ENCODE results near the gene INMT.
A peak's percentile ranks its signal among the peaks of the same experiment; 100 is the strongest.

The INMT gene

DNA sequence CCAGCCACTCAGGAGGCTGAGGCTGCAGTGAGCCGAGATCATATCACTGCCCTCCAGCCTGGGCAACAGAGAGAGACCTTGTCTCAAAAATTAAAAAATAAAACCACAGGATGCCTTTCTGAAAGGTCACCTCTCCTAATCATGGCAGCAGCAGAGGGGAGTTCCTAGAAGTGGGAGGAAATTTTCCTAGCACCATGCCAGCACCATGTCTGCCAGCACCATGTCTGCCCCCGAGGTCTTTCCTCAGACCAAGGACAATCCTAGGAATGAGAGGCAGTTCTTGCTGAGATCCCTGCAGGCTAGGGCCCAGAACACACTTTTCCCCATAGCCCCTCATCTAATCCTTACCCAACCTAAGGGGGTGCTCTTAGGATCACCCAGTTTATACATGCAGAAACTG, 22.3 kb upstream of the INMT start:
- DNase-seq, result no peak

DNA sequence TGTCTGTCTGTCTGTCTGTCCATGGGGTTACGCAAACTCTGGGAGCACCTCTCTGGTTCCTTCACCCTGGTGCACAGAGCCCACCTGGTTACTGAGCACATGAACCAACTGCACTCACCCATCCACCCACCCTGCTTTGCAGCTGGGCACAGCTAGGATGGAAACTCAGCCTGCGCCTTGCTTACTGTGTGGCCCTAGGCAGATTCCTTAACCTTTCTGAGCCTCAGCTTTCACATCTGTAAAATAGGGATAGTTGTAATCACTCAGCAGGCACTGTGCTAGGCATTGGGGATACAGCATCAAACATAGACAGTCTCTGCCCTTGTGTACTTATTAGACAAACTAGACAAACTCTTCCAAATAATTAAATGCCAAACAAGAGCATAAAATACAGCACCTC, 21.8 kb upstream of the INMT start:
- no peak for DNase-seq

DNA sequence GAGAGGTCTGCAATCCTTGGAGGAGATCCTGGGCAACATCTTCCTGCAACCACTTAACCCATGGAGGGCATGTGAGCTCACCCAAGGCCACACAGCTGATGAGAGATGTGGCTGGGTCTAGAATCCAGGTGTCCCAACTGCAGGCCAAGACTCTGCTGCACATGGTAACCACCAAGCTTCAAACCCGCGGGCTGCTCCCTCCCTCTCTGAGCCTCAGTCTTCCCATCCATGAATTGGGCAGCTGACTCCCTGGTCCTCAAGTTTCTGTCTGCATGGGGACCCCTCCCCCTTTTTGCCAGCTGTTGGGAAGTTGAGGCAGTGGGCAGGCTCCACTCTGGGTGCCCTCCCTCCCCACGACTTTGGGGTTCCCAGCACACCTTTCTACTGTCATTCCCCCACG, 20.9 kb upstream of the INMT start:
- DNase-seq, result no peak

DNA sequence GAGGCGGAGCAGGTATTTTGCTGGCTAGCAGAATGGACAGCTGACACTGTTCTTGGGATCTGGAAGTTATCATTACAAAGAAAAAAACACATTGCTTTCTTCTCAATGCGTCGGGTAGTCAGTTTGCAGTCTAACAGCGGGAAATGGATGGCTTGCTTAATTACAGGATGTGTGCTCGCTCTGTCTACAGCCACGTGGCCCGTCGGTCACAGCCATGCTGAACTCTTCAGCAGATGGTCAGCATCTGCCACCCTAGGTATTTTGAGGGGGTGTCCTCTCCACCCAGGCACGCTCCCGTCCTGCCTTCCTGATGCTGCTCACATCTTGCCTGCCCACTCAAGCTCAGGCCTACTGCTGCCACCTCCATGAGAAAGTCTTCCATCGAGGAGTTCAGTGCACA, 20.4 kb upstream of the INMT start:
- no peak for DNase-seq

DNA sequence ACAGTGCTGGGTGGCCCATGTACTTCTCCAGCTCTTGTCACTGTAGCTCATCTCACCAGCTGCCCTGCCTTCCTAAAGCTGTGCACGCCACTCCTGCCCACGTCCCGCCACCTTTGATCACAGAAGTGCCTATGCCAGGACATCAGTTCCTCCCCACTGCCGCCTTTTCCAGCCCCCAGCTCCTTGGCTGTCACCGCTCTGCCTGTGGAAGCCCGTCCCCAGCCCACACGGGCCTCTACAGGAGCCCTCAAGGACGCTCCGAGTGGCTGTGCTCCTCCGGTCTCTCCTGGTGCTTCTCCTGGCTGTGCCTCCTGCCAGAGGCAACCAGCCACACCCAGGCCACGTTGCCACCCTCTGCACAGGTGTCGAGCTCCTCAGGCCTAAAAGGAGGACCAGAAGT, 19.3 kb upstream of the INMT start:
- DNase-seq, result no peak

DNA sequence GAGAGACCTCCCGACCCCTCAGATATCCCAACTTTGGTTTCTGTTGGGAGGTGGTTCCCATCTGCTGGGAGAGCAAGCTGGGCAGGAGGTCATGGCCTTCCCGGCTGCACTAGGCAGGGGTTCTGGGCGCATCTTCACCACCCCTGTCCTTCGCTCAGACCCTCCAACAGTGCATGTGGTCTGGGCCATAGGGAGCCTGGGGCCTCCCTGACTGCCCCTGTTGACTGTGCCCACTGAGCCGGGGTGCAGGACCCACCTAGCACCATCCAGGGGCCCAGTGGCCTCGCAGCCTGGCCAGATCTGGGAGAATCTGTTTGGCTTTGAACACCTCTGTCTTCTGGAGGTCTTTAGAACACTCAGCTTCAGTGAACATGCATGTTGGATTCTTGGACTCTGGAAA, 18.7 kb upstream of the INMT start:
- no peak for DNase-seq

DNA sequence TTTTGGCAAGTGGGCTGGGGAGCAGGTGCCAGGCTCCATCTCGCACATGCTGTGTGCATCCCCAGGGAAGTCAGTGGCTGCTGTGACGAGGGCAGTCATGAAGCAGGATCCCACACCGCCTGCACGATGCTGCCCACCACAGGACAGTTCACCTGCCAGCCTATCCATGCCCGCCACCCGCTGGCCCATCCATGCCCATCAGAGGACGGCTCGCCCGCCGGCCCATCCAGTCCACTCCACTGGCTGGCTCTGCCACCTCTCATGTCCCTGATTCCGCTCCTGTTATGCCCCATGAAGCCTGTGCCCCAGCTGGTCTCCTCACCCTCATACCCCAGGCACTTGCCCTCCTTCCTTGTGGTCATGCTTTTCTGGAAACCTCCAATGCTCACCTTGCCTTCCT, 18.2 kb upstream of the INMT start:
- DNase-seq, result no peak

DNA sequence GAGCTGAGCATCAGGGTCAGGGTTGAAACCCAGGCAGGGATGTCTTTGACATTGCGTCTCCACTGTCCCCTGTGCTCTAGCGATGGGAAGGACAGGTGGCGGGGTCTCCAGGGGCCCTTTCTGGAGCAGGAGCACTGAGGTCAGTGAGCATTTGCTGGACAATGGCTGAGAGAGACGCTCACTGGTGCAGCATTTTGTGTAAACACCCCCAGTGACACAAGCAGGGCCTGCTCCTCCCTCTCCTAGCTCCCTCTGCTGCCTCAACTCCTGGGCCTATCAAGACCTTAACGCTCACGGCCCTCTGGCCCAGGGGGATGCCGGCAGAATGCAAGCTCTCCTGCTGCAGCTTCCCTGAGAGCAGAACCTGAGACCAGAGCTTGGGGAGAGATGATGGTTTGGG, 17.4 kb upstream of the INMT start:
- no peak for DNase-seq

DNA sequence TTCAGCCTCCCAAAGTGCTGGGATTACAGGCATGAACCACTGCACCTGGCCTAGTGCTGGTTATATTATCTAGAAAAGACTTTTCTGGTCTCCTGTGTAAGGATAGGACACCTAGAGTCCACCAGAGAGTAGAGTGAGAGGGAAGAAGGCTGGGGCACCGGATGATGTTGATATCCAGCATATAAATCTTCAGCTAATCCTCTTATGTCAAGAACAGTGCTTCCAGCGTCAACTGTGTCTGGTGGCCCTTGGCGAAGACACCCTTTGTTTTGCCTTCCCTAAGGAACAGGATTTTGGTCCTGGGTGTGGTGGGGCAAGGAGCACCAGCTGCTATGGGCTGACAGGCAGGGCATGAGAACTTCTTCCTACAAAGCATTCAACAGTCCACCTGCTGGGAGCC, 16.3 kb upstream of the INMT start:
- no peak for DNase-seq

DNA sequence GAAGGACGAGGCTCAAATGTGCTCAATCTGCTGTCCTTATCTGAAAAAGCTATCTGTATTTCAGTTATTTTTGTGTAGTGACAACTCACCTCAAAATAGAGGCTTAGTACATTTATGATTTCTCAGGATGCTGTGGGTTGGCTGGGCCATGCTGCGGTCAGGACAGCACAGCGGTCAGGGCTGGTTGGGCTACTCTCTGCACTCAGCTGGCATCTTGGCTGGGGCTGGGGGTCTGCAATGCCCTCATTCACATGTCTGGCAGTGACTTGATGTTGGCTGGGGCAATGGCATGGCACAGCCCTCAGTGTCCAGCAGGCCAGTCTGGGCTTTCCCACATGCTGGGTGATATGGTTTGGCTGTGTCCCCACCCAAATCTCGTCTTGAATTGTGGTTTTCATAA, 15.6 kb upstream of the INMT start:
- DNase-seq, result no peak

DNA sequence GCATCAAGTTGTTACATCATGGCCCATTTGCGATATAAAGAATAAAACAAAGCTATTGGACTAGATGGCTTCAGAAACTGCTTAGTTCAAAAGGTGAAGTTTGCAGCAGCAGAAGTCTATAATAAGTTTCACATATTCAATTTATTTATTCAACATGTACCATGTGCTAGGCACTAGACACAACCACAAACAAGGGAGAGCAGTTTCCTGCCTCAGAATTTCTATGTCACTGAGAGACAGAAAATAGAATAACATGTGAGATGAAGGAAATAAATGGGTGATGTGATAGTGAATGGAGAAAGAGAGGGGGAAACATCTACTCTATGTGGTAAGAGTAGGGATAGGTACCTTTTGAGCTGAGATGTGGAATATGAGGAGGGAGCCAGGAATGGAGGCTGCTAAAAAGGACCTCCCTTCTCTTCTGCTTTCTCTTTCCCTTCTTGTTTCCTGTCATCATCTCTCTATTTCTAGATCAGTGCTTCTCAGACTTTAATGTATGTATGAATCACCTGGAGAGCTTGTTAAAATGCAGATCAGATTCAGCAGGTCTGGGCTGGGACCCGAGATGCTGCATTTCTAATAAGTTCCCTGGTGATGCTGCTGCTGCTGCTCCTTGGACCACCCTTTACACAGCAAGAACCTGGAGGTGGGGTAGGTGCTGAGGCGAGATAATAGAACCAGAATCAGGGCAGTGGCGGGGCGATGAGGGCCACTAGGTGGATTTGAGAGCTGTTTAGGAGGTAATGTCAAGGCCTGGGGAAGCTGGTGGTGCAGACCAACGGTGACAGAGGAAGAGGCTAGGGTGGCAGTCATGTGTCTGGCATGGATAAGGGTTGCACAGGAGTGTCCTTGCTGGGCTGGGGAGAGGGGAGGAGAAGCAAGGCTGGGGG, 13.7 kb upstream of the INMT start:
- DNase-seq, result no peak

DNA sequence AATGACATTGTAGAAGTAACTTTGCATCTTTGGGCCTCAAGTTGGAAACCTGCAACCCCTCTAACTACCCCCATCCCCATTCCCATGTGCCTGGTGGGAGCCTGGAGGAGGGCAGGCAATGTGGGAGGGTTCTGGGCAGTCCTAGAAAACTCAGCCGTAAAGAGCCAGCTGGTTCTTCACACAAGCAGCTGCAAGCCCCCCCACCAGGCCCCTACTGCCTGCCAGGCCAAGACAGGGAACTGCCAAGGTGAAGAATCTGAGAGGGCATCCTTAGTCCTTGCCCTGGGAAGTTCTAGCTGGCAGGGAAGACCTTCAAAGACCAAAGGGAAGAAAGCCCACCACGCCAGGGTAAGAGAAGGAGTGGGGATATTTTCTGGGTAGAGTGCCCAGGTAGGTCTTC, 12.2 kb upstream of the INMT start:
- no peak for DNase-seq

DNA sequence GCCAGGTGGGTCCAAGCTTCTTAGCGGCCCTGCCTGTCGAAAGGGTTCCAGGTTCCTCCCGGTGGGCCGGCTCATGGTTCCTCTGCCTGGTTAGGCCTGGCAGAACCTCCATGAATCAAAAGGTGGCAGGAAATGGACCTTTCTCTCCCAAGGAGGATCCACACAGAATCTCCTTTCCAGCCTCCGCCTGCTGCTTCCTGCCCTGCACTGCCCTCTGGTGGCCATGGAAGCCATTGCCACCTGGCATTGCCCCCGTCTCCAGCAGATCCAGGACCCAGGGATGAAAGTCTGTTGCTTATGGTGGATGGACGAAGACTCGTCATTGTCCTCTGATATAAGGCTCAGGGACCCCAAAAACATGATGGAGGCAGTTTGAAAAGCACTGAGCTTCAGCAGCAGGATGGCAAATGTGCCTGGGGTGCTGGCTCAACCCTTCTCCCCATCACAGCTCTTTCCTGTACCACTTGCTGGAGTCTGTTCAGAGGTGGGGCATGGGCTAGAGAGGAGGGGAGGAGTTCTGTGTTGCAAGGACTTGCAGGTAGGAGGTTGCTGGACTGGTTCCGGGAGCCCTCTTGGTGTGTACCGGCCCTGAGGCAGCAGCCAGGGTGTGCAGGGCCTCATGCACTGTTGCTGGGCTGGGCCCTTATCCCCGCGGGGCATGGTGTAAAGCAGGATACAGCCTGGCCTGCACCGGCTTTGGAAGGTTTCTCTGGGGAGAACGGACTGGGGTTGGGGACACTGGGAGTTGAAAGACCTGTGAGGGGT, 11.3 kb upstream of the INMT start:
- peak; percentile 61 for DNase-seq

DNA sequence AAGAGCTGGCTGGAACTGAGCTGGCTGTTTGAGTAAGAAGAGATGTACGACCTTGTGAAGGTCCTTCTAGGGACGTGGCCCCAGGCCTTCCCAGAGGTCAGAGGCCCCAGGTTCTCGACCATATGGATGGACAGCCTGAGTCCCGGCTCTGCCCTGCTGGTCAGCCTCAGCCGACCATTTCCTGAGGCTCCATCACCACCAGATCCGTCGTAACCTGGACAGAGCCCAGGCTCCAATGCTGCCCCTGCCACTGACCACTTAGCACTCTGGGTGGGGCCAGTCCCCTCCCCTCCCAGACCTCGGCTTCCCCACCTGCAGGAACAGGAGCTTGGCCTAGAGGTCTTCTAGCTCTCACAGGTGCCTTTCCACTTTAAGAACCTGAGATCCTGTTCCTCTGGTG, 10.6 kb upstream of the INMT start:
- no peak for DNase-seq

DNA sequence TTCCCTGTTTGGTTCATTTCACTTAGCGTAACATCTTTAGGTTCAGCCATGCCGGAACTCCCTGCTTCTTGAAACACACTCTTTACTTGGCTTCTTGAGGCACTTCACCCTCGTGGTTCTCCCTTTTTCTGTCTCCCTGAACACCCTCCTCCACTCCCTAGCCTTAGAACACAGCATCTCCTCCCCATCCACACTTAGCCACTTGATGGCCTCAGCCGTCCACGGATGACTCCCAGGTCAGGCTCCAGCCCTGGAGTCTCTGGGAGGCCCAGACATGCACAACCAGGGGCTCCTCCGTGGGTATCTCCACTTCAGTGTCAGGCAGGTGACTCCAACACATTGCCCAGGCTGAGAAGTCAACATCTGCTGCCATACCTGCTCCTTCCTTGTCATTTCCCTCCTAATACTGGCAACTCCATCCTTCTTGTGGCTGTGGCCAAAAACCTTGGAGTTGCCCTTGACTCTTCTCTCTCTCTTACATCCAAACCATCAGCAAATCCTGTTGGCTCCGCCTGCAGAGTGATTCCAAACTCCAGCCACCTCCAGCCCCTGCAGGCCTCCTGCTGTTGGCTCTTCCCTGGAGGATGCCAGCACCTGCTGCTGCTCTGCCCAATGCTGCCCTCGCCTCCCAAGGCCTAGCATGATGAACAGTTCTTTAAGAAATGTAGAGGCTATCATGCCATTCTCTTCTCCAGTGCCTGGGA, 8.4 kb upstream of the INMT start:
- DNase-seq, result no peak

DNA sequence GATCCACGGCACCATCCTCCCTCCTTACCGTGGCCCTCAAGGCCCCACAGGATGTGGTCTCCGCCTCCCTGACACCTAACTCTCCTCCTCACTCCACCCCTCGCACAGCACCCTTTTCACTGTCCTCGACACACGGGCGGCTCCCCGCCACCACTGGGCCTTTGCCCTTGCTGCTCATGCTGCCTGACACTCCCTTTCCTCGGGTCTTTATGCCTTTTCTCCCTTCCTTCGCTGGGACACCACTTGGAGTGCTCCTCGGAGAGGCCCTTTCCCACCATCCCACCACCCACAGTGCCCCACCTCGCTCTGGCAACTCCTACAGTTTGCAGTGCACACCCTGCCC, 7.9 kb upstream of the INMT start:
- DNase-seq, result no peak

DNA sequence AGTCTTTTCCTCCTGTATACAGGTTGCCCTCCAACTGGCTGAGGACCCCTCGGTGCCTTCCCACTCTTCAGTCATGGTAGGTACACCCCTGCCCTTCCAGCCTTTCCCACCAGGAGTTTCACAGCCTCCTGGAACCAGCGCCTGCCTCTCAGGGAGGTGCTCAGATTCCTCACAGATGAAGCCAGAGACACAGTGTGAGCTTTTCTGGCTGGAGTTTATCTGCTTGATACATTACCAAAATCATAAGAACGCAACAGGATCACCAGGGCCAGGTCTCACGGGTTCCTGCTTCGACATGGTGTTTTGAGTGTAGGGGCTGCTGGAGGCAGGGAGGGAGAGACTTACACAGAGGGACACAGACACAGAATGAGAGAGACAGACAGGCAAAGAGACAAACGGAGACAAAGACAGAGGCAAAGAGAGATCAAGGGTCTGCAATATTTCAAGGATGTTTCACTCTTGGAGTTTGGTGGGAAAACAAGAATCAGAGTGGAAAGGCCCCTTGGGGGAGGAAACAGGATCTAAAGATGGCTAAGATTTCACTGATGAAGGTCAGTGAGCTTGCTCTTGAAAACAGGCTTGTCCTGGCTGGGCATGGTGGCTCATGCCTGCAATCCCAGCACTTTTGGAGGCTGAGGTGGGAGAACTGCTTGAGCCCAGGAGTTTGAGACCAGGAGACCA, 6.5 kb upstream of the INMT start:
- no peak for DNase-seq

DNA sequence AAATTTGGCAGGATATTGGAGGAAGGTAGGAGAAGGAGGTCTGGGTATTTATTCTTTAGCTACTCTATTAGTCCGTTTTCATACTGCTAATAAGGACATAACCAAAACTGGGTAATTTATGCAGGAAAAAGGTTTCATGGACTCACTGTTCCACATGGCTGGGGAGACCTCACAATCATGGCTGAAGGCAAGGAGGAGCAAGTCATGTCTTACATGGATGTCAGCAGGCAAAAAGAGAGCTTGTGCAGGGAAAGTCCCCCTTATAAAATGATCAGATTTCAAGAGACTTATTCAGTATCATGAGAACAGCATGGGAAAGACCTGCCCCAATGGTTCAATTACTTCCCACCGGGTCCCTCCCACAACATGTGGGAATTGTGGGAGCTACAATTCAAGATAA, 1.9 kb upstream of the INMT start:
- no peak for DNase-seq

DNA sequence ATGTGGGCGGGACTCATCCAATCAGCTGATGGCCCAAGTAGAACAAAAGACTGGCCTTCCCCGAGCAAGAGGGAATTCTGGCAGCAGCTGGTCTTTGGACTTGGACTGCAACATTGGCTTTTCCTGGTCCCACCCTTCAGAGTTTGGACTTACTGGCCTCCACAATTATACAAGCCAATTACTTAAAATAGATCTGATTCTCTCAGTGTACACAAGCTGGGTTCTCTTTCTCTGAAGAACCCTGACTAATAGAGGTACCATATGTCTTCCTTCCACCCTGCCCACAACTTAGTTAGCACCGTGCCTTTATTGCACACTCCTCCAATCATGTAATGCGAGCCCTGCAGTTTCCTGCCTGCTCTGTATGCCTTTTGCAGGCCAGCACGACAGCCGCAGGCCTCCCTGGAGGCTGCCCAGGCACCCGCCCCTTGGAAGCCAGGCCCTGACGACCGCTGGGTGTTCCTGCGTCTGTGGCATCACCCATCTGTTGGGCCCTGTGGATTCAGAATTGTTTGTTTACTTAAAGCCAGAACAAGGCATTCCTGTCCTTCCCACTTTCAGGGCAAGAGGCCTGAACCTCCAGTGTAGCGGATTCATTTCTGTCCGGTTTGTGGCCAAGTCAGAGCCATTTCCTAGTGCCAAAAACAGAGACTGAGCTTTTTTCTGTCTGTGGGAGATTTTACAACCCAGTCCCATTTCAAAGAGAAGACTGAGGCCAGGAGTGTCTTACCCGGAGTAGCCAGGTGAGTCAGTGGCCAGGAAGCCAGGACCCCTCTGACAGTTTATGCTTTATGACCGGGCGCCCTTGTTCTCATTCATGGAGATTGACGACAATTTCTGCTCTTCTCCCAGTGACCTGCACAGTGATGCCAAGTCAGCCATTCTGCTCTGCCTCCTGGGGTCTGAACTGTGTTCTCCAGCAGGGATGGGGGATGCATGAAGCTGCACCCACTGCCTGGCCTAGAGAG, 968 bp upstream of the INMT start:
- peak; percentile 28 for DNase-seq

DNA sequence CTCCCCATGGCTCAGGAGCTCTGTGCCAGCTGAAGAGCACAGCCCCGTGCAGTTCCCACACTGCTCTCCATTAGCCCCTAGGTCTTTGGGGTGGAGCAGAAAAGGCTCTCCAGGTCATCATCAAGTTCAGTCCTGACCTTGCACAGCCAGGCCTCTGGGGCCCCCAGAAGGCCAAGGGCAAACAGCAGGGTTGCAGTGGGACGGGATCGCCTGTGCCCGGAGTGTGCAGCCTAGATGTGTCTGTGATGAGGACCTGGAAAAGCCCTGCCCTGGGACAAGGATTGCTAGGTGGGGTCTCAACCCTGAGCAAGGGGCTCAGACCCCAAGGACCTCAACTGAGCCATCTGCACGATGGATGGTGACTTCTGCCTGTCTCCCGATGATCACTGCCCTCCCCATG, 549 bp downstream of the INMT start:
- DNase-seq, result no peak

DNA sequence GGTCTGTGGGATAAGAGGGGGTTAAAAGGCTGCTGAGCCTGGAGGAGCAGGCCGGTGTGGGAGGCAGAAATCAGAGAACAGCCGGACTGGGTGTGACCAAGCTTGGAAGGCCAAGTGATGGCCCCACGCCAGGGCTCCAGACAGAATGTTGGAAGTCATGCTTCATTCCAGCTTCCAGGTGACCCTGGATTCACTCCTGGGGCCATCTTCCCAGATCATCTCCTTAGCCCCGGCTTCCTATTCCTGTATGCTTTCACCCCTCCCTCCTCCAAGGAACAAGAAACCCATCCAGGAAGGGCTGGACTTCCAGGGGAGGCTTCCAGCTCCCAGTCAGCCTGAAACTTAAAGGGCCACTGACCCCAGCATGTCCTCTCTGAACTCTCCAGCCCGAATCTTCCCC, 1.0 kb downstream of the INMT start:
- DNase-seq, result no peak

DNA sequence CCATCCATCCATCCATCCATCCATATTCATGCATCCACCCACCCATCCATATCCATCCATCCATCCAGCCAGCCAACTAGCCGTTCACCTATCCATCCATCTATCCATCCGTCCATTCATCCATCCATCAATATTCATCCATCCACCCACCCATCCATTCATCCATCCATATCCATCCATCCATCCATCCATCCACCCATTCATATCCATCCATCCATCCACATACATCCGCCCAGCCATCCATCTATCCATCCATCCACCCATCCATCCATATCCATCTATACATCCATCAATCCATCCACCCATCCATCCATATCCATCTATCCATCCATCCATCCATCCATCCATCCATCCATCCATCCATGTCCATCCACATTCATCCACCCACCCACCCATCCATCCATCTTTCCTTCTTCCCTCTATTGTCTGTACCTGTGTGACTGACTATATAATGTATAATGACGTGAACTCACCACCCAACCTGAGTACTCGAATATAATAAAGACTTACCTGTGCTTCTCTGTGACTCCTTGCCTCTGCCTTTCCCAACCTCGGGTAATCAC, 2.5 kb downstream of the INMT start:
- DNase-seq, result no peak
